Fibroblast of mammary gland (primary cell): Measurements from ENCODE around the gene TGM5.

ENCODE experiments used
- DNase-seq: peaks from one replicate; pipeline ENCODE4 v3.0.0-alpha.2; 2010; ENCODE audit warnings: low read depth
- H3K4me3 ChIP-seq: 2 replicates; pipeline ENCODE4 v1.5.1; 2011; ENCODE audit warnings: low read depth, mild to moderate bottlenecking, low read length, moderate library complexity; ENCODE audit not compliant: control insufficient read depth
- TF ChIP-seq, protein P1 (sequence below): conservative IDR thresholded peaks from 2 replicates; pipeline ENCODE4 v1.5.1; 2011; ENCODE audit warnings: low read depth, low read length, inconsistent platforms; ENCODE audit not compliant: control insufficient read depth, insufficient read depth

The TGM5 gene

GRCh38 chr15:43212951-43213350 lies 53.8 kb downstream of the TGM5 start:
- no peak for DNase-seq
- TF ChIP-seq, protein P1, sequence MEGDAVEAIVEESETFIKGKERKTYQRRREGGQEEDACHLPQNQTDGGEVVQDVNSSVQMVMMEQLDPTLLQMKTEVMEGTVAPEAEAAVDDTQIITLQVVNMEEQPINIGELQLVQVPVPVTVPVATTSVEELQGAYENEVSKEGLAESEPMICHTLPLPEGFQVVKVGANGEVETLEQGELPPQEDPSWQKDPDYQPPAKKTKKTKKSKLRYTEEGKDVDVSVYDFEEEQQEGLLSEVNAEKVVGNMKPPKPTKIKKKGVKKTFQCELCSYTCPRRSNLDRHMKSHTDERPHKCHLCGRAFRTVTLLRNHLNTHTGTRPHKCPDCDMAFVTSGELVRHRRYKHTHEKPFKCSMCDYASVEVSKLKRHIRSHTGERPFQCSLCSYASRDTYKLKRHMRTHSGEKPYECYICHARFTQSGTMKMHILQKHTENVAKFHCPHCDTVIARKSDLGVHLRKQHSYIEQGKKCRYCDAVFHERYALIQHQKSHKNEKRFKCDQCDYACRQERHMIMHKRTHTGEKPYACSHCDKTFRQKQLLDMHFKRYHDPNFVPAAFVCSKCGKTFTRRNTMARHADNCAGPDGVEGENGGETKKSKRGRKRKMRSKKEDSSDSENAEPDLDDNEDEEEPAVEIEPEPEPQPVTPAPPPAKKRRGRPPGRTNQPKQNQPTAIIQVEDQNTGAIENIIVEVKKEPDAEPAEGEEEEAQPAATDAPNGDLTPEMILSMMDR = no peak
- no peak overlapping the region for H3K4me3 ChIP-seq

DNA sequence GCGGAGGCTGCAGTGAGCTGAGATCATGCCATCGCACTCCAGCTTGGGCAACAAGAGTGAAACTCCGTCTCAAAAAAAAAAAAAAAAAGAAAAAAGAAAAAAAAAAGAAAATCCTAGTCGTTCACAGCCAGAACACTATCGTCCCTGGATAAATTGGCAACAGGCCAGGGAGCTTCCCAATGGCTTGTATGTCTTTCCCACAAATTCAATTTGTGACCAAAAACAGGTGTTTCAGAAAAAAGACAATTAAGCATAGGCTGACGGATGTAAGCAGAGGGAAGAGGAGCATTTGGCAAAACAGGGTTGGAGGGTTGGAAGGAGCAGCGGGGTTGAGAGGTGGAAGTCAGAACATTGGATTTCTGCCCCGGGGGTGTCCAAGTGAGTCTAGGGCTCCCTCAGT lies 54.4 kb downstream of the TGM5 start:
- no peak for DNase-seq
- H3K4me3 ChIP-seq = no peak overlapping the region
- TF ChIP-seq, protein P1 = no peak

DNA sequence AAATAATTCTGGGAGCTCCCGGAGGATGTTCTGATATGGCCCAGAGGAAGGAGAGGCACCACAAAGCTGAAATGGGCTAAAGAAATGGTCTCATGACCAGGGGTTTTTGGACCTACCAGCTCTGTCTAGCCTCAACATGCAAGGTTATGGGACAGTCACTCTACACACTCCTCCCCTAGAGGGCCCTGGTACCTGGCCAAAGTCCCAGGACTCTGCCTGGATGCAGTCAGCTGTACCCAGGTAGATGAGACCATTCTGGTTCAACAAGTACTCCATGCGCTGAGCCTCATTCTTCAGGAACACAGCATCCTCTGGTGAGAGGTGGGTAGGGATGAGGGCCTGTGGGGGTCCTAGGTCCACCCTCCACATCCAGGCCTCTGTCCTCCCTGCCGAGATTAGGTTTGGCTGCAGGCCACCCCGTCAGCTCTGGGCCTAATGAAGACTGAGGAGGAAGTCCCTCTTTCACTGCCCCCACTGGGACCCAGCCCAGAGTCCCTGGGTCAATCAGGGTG lies 55.4 kb downstream of the TGM5 start:
- TF ChIP-seq, protein P1 = no peak
- H3K4me3 ChIP-seq = no peak overlapping the region
- no peak for DNase-seq

- no peak for DNase-seq
- TF ChIP-seq, protein P1 = no peak
- no peak overlapping the region for H3K4me3 ChIP-seq
Observed at GRCh38 chr15:43210807-43211206, 55.9 kb downstream of the TGM5 start.

- H3K4me3 ChIP-seq = no peak overlapping the region
- TF ChIP-seq, protein P1 = no peak
Observed at GRCh38 chr15:43210172-43210745, 56.5 kb downstream of the TGM5 start.

GRCh38 chr15:43209059-43209824 lies 57.5 kb downstream of the TGM5 start:
- no peak for DNase-seq
- H3K4me3 ChIP-seq = no peak overlapping the region
- TF ChIP-seq, protein P1 = no peak

More at GRCh38 chr15:43210172-43210745, 56.5 kb downstream of the TGM5 start:
- no peak for DNase-seq
